ENCODE measurements around the gene CAPN13.

Gene CAPN13

GRCh38 chr2:30684026-30684425 is 123.2 kb downstream of the CAPN13 start:
- DNase-seq (ENCODE audit: low read depth in 3 of 3): no peak

- no peak for DNase-seq (ENCODE audit: low read depth in 3 of 3)
These were observed 123.8 kb downstream of the CAPN13 start for GRCh38 chr2:30683236-30683956.

GRCh38 chr2:30681022-30681421 is 126.2 kb downstream of the CAPN13 start:
- no peak for DNase-seq (ENCODE audit: low read depth in 3 of 3)

GRCh38 chr2:30680121-30680520 is 127.1 kb downstream of the CAPN13 start:
- DNase-seq (ENCODE audit: low read depth in 3 of 3): no peak

- no peak for DNase-seq (ENCODE audit: low read depth in 3 of 3)
These were observed 127.7 kb downstream of the CAPN13 start for GRCh38 chr2:30679426-30680088.

- no peak for DNase-seq (ENCODE audit: low read depth in 3 of 3)
These were observed 128.7 kb downstream of the CAPN13 start for GRCh38 chr2:30678410-30679137.

- DNase-seq (ENCODE audit: low read depth in 3 of 3): no peak
These were observed 129.3 kb downstream of the CAPN13 start for GRCh38 chr2:30677861-30678385.

GRCh38 chr2:30677231-30677630 is 130.0 kb downstream of the CAPN13 start:
- no peak for DNase-seq (ENCODE audit: low read depth in 3 of 3)

GRCh38 chr2:30675758-30676157 is 131.5 kb downstream of the CAPN13 start:
- DNase-seq (ENCODE audit: low read depth in 3 of 3): no peak

GRCh38 chr2:30673127-30673526 is 134.1 kb downstream of the CAPN13 start:
- DNase-seq (ENCODE audit: low read depth in 3 of 3): no peak
